Left forelimb (tissue), 1 donor: Measurements from ENCODE around the gene TMEM18.

Experiments used
- DNase-seq: peaks from one replicate; pipeline ENCODE4 v3.0.0-alpha.2; 2018; ENCODE audit warnings: low spot score

Gene TMEM18

GRCh38 chr2:618005-618404 is 59.2 kb downstream of the TMEM18 start:
- DNase-seq: no peak
